KBM-7 (cell line): ENCODE results near the gene ASB7.
"Not testable (repeated sequence)": the region's sequence is repeated elsewhere in the genome, so short reads cannot be mapped to it uniquely, and the experiment has no call there.

Experiments
- DNase-seq: peaks from one replicate; pipeline ENCODE4 v3.0.0-alpha.2; 2015
- in situ Hi-C: fragments of 300-500 bp; cut with MboI; formaldehyde crosslinking; loops from 2 replicates; pipeline ENCODE4 v1.14.3; 2020; ENCODE audit warnings: low sequenced_read_pairs, low pct_unique_long_range_greater_than_20kb, mixed read lengths

The ASB7 gene, protein sequence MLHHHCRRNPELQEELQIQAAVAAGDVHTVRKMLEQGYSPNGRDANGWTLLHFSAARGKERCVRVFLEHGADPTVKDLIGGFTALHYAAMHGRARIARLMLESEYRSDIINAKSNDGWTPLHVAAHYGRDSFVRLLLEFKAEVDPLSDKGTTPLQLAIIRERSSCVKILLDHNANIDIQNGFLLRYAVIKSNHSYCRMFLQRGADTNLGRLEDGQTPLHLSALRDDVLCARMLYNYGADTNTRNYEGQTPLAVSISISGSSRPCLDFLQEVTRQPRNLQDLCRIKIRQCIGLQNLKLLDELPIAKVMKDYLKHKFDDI

DNA sequence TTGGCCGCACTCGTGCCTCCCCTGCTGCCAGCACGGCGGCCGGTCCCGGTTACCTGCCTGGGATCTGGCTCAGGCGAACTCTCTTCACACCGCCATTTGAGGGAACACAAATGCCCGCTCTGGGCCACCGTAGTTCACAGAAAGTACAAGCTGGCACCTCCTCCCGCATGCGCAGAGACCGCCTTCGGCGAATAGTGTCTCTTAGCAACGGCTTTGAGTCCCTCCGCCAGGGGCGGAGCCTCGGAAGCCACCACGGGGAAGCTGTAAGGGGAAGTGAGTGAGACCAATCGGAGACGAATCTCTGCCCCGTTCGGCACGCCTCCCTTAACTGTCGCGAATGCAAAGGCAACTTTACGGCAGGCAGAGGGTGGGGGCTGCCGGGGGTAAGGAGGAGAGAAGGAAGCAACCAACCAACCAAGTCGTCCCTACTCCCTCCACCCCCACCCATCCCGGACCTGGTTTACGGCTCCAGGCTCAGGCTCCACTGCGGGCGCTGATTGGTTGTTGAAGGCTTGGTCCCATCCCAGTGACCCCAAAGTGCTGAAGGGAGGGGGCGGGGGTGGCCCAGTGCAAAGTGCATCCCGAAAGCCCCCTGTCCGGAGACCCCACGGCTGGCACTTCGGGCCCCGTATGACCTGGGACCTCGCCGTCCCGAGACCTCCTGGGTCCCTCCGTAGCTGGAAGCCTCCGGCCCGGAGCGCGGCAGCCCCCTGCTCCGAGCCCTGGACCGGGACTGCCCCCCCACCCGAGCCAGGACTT is at the start of gene ASB7, which contains the start of gene LINS1:
TSS of gene ASB7 (plus strand) at position 526 of the 759 bp plus-strand sequence. CDS start 9,628 bp downstream, outside the sequence.
TSS of gene LINS1 (minus strand) at position 121 of the 759 bp plus-strand sequence. CDS start 21,342 bp downstream, outside the sequence.
- peak; percentile 100 for DNase-seq
- in situ Hi-C loops: no loop called here

DNA sequence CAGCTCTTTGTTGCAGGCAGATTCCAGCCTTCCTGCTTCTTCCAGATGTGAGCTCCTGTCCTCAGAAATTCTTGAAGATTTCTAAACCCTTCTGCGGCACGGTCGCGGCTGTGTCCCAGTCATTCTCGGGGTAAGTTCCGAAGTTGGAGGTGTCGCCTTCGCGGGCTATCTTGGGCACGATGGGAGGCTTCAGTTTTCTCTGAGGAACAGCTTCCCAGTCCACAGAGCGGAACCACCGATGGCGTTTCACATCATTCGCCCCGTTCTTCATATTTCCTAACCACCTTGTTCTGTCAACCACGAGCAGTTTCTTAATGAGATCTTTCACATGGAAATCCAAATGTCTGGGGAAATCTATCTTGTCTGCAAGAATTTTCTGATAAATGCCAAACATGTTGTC is 48.9 kb upstream of the ASB7 start:
- DNase-seq: no peak
- in situ Hi-C loops: no loop called here

DNA sequence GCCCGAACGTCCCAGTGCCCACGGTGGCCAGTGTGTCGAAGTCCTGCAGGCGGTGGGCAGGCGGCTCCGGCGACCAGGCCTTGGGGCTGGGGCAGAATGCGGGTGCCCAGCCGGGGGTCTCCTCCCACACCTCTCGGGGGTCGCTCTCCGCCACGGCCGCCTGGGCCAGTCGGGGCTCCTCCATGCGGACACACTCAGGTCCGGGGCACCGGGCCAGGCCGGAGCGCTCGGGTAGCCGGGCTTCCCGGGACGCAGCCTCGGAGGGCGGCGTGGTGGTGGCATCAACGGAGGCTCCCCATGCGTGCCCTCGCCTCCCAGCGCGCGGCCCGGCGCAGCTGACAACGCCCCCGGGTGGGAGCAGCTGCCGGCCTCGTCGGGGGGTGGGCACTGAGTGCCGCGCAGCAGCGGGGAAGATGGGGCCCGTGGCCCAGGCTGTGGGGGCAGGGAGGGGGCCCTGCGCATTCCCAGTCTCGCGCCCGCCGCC is 43.6 kb upstream of the ASB7 start:
- in situ Hi-C loops: no loop called here
- DNase-seq: no peak

DNA sequence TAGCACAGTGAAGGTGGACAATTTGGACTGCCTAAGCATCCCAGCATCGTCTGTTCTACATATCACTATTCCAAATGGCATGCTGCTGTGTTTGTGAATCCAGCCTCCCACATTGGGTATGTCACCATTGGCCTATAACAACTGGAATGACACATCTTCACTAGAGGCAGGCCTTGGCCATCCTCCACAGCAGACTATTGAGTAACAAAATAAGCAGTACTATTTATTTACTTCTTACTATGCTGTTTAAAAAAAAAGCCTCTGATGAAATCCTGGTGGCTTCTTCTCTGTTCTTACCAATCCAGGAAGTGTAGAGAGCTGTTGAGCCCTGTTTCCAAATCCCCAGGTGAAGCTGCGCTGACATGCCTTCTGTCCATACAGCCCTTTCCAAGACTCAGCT is 43.1 kb upstream of the ASB7 start:
- in situ Hi-C loops: no loop called here
- no peak for DNase-seq

DNA sequence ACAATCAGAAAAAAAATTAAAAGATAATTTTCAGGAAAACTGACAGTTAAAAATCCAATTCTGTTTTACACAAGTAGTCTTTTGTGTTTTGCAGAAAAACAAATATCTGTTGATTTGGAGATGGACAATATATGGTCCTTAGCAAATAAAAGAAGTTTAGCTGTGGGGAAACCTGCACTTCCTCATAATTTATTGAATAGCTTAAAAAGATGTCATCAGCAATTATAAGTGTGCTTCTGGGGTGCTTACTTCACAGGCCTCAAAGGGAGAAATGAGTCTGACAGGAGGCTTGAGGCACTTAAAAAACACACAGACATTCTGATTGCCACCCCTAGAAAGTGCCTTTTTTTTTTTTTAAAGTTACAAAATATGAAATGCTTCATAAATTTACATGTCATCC is 42.1 kb upstream of the ASB7 start:
- DNase-seq: no peak
- in situ Hi-C loops: no loop called here

DNA sequence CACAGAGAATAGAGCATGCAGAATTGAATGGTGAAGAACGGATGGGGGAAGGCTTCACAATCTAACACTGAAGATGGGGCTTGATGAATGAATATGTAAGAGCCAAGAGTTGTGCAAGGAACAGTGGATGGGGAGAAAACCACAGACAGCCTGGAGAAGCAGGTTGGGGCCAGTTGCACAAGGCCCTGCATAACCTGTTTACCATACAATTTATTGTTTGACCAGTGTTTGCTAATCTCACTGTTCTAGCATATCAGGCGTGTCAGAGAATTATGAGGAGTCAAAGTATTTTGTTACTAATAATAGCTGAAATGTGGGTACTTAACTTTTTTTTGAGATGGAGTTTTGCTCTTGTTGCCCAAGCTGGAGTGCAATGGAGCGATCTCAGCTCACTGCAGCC is 36.8 kb upstream of the ASB7 start:
- no peak for DNase-seq
- in situ Hi-C loops: no loop called here

DNA sequence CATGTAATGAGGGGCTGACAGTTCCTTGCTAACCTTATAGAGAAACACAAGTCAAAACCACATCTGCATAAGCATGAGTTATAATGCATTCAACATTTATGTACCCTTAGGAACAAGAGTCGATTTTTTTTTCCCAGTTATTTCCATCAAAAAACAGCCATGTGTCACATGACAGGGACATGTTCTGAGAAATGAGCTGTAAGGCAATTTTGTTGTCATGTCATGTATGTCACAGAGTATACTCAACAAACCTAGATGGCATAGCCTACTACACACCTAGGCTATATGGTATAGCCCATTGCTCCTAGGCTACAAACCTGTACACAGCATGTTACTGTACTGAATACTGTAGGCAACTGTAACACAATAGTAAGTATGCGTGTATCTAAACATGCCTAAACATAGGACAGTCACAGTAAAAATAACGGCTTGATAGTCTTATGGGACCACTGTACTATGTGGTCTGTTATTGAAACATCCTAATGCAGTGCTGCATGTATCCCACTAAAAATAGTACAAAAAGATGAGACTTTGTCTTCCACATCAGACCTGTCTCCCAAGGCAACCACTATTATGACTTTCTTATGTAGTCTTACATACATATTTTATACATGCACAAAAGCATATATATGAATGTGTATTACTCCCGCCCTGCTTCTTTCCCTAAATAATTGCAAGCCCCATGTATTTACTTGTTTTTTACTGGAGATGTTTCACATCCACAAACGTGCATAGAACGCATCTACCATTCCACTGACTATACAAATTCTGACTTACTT is 35.4 kb upstream of the ASB7 start:
- in situ Hi-C loops: no loop called here
- DNase-seq: no peak

DNA sequence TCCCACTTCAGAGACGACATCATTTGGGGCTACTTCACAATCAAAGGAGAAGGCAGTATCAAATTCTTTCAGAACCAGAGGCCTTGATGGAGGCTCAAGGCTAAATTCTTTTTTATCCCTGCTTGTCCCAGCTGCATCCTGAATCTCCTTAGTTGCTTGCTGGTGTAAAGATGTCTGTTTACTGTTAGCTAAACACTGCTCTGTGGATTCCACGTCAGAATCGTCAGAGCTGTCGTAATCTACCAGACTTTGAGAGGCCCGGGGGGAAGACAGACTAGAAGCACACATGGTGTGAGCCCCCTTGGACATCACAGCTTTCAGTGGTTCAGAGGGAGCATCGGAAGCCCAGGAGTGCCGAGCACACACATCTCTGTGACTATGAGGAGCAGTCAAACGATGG is 33.0 kb upstream of the ASB7 start:
- in situ Hi-C loops: no loop called here
- DNase-seq: no peak

DNA sequence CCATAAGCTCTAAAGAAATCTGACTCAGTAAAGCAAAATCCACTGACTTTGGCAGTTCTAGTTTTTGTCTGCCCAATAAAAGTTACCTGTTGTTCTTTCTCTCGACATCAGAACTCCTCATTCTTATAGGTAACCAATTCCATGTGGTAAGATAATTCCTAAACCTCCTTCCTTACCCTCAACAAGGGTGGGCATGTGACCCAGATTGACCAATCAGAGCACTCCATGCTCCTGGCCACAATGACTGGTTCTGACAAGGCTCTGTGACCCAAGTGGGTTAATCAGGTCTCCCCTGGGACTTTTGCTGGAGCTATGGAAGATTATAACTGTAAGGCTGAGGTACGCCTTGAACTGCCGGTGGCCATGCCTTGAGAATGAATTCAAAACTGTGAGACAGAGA is 32.1 kb upstream of the ASB7 start:
- DNase-seq: no peak
- in situ Hi-C loops: no loop called here

DNA sequence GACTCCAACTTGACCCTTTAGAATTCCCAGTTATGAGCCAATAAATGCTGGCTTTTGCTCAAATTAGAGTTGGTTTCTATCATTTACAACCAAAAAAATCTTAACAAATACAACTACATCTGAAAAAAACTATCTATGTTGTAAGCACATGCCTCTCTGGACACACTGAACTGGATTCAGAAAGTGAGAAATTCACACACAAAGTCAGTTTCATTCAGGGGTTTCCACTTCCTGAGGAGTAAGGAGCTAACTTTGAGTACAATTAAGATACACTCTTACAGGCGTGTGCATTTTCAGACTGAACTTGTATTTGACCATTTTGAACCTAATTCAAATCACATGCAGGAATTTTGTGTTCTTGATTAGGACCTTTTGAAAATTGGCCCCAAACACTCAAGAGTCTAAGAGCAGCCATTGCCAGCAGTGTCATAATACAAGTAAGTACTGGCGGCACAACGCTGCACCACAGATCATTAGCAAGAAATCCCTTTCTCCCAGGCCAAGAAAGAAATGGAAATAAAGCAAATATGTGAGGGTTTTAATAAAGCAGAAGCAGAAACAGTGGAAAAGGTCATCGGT is 31.6 kb upstream of the ASB7 start:
- DNase-seq: no peak
- in situ Hi-C loops: no loop called here

DNA sequence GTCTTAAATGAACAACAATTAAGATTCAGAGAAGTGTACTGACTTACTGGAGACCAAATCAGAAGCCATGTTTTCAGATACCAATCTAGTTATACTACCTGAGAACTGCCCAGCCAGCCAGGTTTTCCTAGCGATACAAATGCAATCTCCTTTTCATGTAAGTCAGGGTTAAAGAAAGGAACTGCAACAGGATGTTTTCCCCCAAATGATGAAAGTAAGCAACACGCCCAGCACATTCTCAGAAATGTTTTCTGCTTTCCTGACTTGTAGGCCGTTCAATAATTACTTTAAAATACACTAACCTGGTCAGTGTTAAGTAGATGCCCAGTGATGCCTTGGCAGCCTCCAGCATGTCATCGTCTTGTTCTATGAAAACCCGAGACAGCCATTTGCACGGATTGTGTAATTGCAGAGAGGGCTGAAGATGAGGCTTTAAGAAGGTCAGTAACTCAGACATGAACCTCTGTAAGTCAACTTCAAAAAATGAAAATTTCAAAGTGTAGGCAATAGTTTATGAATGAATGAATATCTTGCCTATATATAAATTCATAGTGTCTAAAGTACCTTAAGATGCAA is 30.7 kb upstream of the ASB7 start:
- in situ Hi-C loops: no loop called here
- DNase-seq: no peak

DNA sequence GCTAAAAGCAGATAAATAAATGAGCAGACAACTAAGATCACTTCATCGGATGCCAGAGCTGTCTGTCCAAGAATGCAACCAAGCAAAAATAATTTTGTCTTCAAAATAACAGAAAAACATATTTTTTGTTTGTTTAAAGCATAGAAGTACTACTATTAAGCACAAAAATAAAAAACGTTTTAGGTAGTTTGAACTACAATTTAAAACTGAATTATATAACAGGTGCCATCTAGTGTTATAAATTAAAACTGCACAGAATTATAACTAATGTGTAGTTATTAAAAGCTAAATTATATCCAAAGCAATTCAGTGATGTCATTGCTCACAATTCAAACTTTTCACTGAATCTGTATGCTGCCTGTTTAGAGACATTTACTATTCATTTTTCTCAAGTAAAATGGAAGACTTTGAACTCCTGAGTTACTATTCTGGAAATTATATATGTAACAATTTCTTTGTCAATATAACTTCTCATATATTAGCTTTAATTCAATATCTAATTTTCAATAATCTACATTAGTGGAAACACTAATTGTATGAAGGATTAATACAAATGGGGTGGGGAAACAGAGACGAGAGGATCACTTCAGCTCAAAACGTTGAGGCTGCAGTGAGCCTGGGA is 29.9 kb upstream of the ASB7 start:
- DNase-seq: peak; percentile 30
- in situ Hi-C loops: no loop called here

DNA sequence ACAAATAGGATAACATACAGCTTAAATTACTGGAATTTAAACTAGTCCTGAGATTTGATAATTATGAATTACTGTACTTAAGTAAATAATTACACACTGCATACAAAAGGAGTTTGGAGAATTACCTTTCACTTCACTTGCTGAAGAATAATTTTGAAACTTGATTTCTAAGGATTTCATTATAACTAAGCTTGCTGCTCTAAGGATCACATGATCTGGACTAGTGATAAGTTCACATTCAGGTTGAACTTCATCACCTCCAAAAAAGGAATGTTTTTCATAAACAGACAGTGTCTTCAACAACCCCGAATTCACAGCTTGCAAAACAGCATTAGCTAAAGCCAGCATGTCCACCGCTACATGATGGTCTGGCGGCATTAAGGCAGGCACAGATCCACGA is 28.9 kb upstream of the ASB7 start:
- DNase-seq: no peak
- in situ Hi-C loops: no loop called here

DNA sequence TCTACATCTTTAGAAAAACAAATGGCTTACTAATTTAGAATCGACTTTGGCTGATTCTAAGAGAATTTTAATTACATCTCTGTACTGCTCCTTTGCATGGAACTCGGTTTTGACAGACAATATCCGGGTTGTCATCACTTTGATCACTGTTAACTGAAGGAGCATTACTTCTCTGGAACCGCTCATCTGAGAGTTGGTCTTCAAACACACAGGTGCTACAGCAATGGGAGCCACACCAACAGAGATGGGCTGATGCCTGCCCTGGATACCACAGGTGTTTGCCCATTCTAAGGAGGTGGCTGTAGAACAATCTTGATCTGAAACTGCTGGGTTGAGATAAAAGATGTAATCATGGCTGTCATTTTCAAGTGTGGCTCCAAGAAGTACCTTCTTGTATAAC is 22.0 kb upstream of the ASB7 start:
- DNase-seq: no peak
- in situ Hi-C loops: no loop called here

DNA sequence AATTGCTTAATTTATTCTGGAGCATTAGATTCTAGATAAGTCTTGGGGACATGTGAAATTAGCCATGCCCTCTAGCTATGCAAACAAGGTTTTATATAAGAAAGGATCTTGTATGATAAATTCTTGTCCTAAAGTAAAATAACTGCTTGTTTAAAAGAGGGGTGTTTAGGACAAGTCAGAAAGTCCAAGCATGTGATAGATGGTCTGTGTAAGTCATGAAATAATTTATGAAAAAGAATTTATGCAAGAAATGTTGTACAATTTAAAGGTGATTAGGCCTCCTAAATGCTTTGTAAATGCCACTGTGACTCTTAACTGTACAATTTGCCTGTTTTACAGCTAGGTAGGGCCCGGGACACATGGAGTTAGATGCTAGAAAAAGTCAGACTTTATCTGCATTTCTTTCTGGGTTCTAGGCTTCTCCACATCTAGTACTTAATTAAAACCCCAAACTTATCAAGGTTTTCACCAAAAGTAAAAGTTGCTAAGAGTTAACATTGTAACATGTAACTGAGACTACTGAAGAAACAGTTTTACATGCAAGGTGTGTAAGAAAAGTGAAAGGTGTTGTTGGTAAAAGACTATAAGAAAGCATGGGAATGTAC is 13.6 kb upstream of the ASB7 start:
- DNase-seq: peak; percentile 32
- in situ Hi-C loops: no loop called here

DNA sequence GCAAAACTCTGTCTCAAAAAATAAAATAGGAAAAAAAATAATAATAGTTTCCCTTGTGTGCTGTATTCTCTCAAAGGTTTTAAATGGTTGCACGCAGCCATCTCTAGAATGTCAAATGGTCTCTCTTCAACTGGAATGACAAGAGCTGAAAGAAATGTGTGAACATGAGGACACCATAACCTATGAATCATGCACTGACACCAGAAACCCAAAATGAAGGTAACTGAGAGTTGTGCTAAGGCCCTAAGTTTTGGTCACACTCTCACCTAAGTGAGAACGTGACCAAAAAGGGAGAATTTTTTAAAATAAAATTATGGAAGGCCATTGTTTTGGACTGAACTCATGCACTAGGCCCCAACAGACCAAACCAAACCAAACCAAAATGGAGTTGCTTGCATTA is 11.2 kb upstream of the ASB7 start:
- in situ Hi-C loops, DNase-seq: not testable (repeated sequence)

DNA sequence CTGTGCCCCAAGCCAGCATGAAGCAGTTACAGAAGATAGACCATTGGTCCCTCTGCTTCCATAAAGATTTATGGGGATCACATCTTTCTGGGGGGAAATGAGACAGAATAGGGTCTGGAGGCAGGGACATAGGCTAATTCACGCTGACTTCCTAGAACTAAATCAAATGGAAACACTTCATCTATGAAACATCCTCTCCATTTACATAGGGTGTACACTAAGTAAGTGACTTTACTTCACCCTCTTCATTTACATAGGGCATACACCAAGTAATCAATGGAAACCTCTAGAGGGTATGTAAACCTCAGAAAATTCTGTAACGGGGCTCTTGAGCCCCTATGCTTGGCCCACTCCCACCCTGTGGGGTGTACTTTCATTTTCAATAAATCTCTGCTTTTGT is 10.6 kb upstream of the ASB7 start:
- DNase-seq: no peak
- in situ Hi-C loops: no loop called here

DNA sequence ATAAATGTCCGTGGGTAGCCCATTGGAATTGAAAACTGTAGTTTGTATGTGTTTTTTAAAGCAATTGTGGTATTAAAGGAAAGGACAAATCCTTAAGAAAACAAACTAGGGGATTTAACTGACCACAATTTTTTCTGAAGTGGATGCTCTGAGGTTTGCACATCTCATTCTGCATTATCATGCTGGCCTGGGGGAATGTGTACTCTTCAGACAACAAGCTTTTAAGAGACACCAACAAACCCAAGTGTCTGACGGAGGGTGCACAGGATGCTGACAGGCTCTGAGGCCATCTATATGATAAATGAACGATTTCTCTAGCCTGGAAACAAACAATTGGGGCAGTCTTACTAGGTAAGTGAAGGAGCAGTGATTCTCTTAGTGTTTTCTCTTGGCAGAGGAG is 9.5 kb upstream of the ASB7 start:
- DNase-seq: no peak
- in situ Hi-C loops: no loop called here
